HG03060 (cell line): ENCODE data around the gene MRTFA.

ENCODE experiments used
- ATAC-seq: cut with Tn5 transposase; IDR thresholded peaks from one replicate; pipeline ENCODE4 v1.9.1; 2021; ENCODE audit warnings: low read depth, moderate number of reproducible peaks; ENCODE audit not compliant: unreplicated experiment

MRTFA gene

GRCh38 chr22:40418366-40419201 is 217.9 kb downstream of the MRTFA start:
- ATAC-seq, result no peak

GRCh38 chr22:40417881-40418280 is 218.6 kb downstream of the MRTFA start:
- no peak for ATAC-seq

- no peak for ATAC-seq
These were observed 219.5 kb downstream of the MRTFA start for GRCh38 chr22:40417041-40417440.

GRCh38 chr22:40416636-40417035 is 219.9 kb downstream of the MRTFA start:
- no peak for ATAC-seq

- ATAC-seq, result no peak
These were observed 220.3 kb downstream of the MRTFA start for GRCh38 chr22:40416267-40416570.

GRCh38 chr22:40415531-40416266 is 220.8 kb downstream of the MRTFA start:
- no peak for ATAC-seq

GRCh38 chr22:40414838-40415505 is 221.5 kb downstream of the MRTFA start:
- no peak for ATAC-seq

- no peak for ATAC-seq
These were observed 222.2 kb downstream of the MRTFA start for GRCh38 chr22:40414311-40414710.

GRCh38 chr22:40413873-40414272 is 222.6 kb downstream of the MRTFA start:
- ATAC-seq, result no peak

GRCh38 chr22:40412441-40412840 is 224.1 kb downstream of the MRTFA start:
- peak; percentile 56 for ATAC-seq

- no peak for ATAC-seq
These were observed 225.0 kb downstream of the MRTFA start for GRCh38 chr22:40411506-40411861.

- no peak for ATAC-seq
These were observed 225.6 kb downstream of the MRTFA start for GRCh38 chr22:40410731-40411505.

- ATAC-seq, result no peak
These were observed 226.2 kb downstream of the MRTFA start for GRCh38 chr22:40410272-40410671.

GRCh38 chr22:40409613-40410113 is 226.9 kb downstream of the MRTFA start:
- no peak for ATAC-seq

- ATAC-seq, result no peak
These were observed 227.6 kb downstream of the MRTFA start for GRCh38 chr22:40408718-40409612.

- no peak for ATAC-seq
These were observed 228.4 kb downstream of the MRTFA start for GRCh38 chr22:40407831-40408717.

GRCh38 chr22:40407021-40407761 is 229.3 kb downstream of the MRTFA start:
- ATAC-seq, result no peak
